H1 (cell line): ENCODE results near the gene RPS17.

ENCODE experiments used
- BRCA1 ChIP-seq: IDR thresholded peaks from 2 replicates; pipeline ENCODE4 v1.6.1; 2012; ENCODE audit warnings: low read depth, low read length, improper control_type of control experiment
- EZH2 ChIP-seq: fragments of 200-600 bp; sonication (generic); IDR thresholded peaks from 2 replicates; pipeline ENCODE4 v1.7.1; 2012; ENCODE audit warnings: low read depth, mild to moderate bottlenecking, moderate library complexity, low read length, inconsistent platforms; ENCODE audit not compliant: severe bottlenecking
- MAFK ChIP-seq: IDR thresholded peaks from 2 replicates; pipeline ENCODE4 v1.6.1; 2012; ENCODE audit warnings: low read depth, mild to moderate bottlenecking, improper control_type of control experiment, low read length
- POLR2A ChIP-seq, 2 experiments: IDR thresholded peaks; 1 replicate in 1 of 2; 2 replicates in 1 of 2; pipeline ENCODE4 v1.6.1; 2011; ENCODE audit warnings: low read depth in 2 of 2, low read length in 2 of 2, mild to moderate bottlenecking in 2 of 2; ENCODE audit errors: control extremely low read depth in 1 of 2
- POLR2AphosphoS5 ChIP-seq: IDR thresholded peaks from 2 replicates; pipeline ENCODE4 v1.6.1; 2011; ENCODE audit warnings: low read depth, low read length
- RAD21 ChIP-seq, 2 experiments: IDR thresholded peaks in 1 of 2; conservative IDR thresholded peaks in 1 of 2; 2 replicates each; pipeline ENCODE4 v1.6.1; 2011; ENCODE audit warnings: low read depth in 2 of 2, low read length in 2 of 2, improper control_type of control experiment in 1 of 2, inconsistent platforms in 1 of 2, mild to moderate bottlenecking in 1 of 2, moderate library complexity in 1 of 2
- SUZ12 ChIP-seq: fragments of 200-600 bp; sonication (generic); IDR thresholded peaks from 2 replicates; pipeline ENCODE4 v1.6.1; 2012; ENCODE audit warnings: mild to moderate bottlenecking, inconsistent platforms, low read length, moderate library complexity, mixed read lengths
- TF ChIP-seq, protein P1 (sequence below), 3 experiments: IDR thresholded peaks; 1 replicate in 2 of 3; 2 replicates in 1 of 3; pipeline versions ENCODE4 v1.5.1 to v1.6.1; 2011; ENCODE audit warnings: low read length in 3 of 3, mild to moderate bottlenecking in 3 of 3, inconsistent platforms in 2 of 3, low read depth in 1 of 3, moderate library complexity in 1 of 3; ENCODE audit not compliant: insufficient read depth in 1 of 3; ENCODE audit errors: control extremely low read depth in 1 of 3
- TF ChIP-seq, protein P2 (sequence below): IDR thresholded peaks from 2 replicates; pipeline ENCODE4 v1.6.1; 2012; ENCODE audit warnings: inconsistent platforms

DNA sequence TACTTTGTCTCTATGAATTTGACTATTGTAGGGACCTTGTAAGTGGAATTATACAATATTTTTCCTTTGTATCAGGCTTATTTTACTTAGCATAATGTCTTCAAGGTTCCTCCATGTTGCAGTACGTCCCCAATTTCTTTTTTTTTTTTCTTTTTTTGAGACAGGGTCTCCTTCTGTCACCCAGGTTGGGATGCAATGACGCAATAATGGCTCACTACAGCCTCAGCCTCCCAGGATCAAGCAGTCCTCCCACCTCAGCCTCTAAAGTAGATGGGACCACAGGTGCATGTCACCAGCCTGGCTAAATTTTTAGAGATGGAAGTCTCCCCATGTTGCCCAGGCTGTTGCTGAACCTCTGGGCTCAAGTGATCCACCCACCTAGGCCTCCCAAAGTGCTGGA is 40.5 kb upstream of the RPS17 start:
- no peak for TF ChIP-seq EZH2
- TF ChIP-seq POLR2AphosphoS5: no peak
- TF ChIP-seq, protein P1, sequence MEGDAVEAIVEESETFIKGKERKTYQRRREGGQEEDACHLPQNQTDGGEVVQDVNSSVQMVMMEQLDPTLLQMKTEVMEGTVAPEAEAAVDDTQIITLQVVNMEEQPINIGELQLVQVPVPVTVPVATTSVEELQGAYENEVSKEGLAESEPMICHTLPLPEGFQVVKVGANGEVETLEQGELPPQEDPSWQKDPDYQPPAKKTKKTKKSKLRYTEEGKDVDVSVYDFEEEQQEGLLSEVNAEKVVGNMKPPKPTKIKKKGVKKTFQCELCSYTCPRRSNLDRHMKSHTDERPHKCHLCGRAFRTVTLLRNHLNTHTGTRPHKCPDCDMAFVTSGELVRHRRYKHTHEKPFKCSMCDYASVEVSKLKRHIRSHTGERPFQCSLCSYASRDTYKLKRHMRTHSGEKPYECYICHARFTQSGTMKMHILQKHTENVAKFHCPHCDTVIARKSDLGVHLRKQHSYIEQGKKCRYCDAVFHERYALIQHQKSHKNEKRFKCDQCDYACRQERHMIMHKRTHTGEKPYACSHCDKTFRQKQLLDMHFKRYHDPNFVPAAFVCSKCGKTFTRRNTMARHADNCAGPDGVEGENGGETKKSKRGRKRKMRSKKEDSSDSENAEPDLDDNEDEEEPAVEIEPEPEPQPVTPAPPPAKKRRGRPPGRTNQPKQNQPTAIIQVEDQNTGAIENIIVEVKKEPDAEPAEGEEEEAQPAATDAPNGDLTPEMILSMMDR (IDR thresholded peaks at IDR 0.05; ENCODE audit: control extremely low read depth in 1 of 3, insufficient read depth in 1 of 3, low read depth in 1 of 3, low read length in 3 of 3): no peak
- TF ChIP-seq SUZ12: no peak
- no peak for TF ChIP-seq MAFK
- TF ChIP-seq, protein P2, sequence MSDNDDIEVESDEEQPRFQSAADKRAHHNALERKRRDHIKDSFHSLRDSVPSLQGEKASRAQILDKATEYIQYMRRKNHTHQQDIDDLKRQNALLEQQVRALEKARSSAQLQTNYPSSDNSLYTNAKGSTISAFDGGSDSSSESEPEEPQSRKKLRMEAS: no peak
- no peak for TF ChIP-seq BRCA1
- no peak for TF ChIP-seq RAD21 (IDR thresholded peaks at IDR 0.05 in 1 of 2, conservative IDR thresholded peaks at IDR 0.05 in 1 of 2; ENCODE audit: low read depth in 2 of 2, low read length in 2 of 2)
- TF ChIP-seq POLR2A (IDR thresholded peaks at IDR 0.05; ENCODE audit: control extremely low read depth in 1 of 2, low read depth in 2 of 2, low read length in 2 of 2): no peak
